SJCRH30 (cell line): ENCODE measurements around the gene FGGY. TPM values are rescaled to one million over a fixed set of nuclear protein-coding genes. Genes with fewer than 3 reads are reported as not detected.
"Not testable (repeated sequence)": the region's sequence is repeated elsewhere in the genome, so short reads cannot be mapped to it uniquely, and the experiment has no call there.

Experiments used
- DNase-seq, 2 experiments: peaks; one replicate each; pipeline ENCODE4 v3.0.0-alpha.2; 2015 to 2020
- H3K27ac ChIP-seq: fragments of 250-450 bp; sonication (Bioruptor Pico); 2 replicates; pipeline ENCODE4 v1.5.1; 2020; ENCODE audit warnings: mild to moderate bottlenecking, moderate library complexity
- H3K27me3 ChIP-seq: fragments of 250-450 bp; sonication (Bioruptor Pico); 2 replicates; pipeline ENCODE4 v1.5.1; 2020; ENCODE audit warnings: mild to moderate bottlenecking, moderate library complexity
- H3K36me3 ChIP-seq: fragments of 250-450 bp; sonication (Bioruptor Pico); 2 replicates; pipeline ENCODE4 v1.5.1; 2020; ENCODE audit warnings: mild to moderate bottlenecking, moderate library complexity
- H3K4me1 ChIP-seq: fragments of 250-450 bp; sonication (Bioruptor Pico); 2 replicates; pipeline ENCODE4 v1.5.1; 2020; ENCODE audit warnings: mild to moderate bottlenecking, moderate library complexity
- H3K4me3 ChIP-seq: fragments of 250-450 bp; sonication (Bioruptor Pico); 2 replicates; pipeline ENCODE4 v1.5.1; 2020; ENCODE audit warnings: mild to moderate bottlenecking, moderate library complexity
- H3K9me3 ChIP-seq: fragments of 250-450 bp; sonication (Bioruptor Pico); replicated peaks from 2 replicates; pipeline ENCODE4 v1.5.1; 2020; ENCODE audit warnings: mild to moderate bottlenecking, moderate library complexity
- total RNA-seq: library from RNA; depleted of rRNA; stranded (reverse); fragments of >200 nt; shearing (Covaris generic); gene quantifications from 2 replicates; pipeline ENCODE4 v1.2.3, GENCODE V29; 2014

Gene FGGY
- total RNA-seq, 1 experiment from 2014 or later: 31.8 TPM

DNA sequence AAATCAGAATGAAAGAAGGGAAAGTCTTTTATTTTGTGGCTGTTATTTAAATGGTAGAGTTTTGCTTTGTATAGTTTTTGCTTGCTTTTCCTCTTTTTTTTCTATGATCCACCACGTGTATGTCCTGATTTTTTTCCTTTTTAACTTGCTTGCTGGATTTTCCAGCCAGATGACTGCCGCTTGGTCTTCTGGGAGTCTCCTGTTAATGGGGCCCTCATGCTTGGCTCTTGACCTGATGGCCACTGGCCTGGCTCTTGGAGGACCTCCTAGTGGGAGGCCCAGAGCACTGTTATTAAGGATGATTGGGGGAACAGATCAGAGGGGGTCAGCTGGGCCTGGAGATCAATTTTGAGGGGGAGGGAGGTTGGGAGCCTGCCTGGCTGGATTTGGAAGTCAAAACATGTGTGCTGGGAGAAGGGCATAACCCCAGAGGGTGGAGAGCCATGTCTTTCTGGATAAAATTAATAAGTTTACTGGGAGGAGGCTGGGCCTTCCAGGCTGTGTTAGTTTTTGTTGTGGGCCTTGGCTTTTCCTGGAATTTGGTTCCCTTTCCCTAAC, 1.2 kb downstream of the FGGY start:
- H3K4me1 ChIP-seq: peaks cover 9% of the 10 kb centered on the region
- H3K36me3 ChIP-seq: no peaks in the 10 kb centered on the region
- no peak overlapping the region for H3K4me3 ChIP-seq
- peak overlapping the region; percentile 95 for H3K27ac ChIP-seq
- H3K9me3 ChIP-seq: peaks cover 7% of the 10 kb centered on the region
- peak in 1 of 2 experiments; percentile 22 for DNase-seq
- no peaks in the 10 kb centered on the region for H3K27me3 ChIP-seq

DNA sequence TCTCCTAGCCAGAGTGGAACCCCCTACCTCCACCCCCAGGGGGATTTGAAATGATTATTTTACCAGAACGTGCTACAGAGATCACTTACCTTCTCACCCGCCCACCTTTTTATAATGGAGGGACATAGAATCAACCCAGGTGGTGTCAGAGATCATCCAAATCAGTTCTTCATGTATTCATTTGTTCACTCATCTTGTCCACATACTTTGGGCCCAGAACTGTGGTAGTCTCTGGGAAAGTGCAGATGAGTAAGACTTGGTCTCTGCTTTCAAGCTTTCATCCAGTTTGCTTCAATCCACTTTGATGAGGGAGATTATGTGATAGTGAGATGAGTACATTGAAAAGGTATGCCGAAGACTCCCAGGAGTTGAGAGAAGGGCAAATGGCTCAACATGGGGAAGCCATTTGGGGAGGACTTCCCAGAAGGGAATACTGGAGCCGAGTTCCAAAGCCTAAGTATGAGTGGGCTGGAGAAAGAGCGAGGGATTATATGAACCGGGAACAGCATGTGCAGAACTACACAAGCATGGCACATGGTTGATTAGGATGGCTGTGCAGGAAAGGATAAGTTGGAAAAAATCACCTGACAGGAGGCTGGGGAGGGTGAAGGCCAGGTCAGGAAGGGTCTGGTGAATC, 1.9 kb downstream of the FGGY start:
- H3K27ac ChIP-seq: peak overlapping the region; percentile 95; the same call in 1 of the 2 replicates
- H3K4me3 ChIP-seq: no peak overlapping the region
- peaks cover 11% of the 10 kb centered on the region for H3K9me3 ChIP-seq
- no peaks in the 10 kb centered on the region for H3K27me3 ChIP-seq
- peaks cover 9% of the 10 kb centered on the region for H3K4me1 ChIP-seq
- DNase-seq: no peak
- H3K36me3 ChIP-seq: no peaks in the 10 kb centered on the region

DNA sequence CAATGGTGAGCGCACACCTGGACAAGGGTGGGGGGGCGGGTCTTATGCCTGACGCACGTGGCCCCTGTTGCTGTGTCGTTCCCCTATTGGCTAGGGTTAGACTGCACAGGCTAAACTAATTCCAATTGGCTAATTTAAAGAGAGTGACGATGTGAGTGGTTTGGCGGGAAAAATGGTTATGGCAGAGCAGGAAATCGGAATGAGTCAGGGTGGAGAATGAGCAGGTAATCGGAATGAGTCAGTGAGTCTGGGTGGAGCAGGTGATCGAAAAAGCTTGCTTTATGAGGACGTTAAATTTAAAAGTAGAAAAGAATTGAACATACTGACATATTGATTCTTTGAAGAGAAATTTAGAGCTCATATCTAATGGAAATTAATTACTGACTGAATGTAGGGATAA, 2.8 kb downstream of the FGGY start:
- H3K36me3 ChIP-seq, H3K27ac ChIP-seq, H3K27me3 ChIP-seq, H3K4me3 ChIP-seq, H3K4me1 ChIP-seq, DNase-seq: not testable (repeated sequence)
- H3K9me3 ChIP-seq: peaks cover 17% of the 10 kb centered on the region

DNA sequence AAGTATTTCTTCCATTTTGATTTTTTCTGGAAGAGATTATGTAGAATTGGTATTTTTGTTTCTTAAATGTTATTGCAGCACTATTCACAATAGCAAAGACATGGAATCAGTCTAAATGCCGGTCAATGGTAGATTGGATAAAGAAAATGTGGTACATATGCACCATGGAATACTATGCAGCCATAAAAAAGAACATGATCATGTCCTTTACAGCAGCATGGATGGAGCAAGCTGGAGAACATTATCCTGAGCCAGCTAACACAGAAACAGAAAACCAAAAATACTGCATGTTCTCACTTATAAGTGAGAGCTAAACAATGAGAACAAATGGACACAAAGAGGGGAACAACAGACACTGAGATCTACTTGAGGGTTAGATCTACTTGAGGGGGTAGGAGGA, 5.4 kb downstream of the FGGY start:
- H3K27ac ChIP-seq: no peak overlapping the region
- H3K27me3 ChIP-seq: no peaks in the 10 kb centered on the region
- H3K4me1 ChIP-seq: no peaks in the 10 kb centered on the region; the same call in 1 of the 2 replicates
- H3K36me3 ChIP-seq: no peaks in the 10 kb centered on the region
- peaks cover 31% of the 10 kb centered on the region for H3K9me3 ChIP-seq
- no peak overlapping the region for H3K4me3 ChIP-seq
- no peak for DNase-seq

DNA sequence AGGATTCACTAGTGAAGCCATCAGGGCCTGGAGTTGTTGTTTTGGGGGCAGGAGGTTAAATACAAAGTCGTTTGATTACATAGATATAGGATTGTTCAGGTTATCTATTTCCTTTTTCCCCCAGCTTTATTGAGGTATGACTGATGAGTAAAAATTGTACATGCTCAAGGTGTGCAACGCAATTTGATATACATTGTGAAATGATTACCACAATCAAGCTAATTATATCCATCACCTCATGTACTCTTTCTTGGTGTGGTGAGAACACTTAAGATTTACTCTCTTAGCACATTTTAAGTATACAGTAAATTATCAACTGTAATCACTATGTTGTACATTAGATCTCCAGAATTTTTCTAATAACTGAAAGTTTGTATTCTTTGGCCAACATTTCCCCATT, 6.0 kb downstream of the FGGY start:
- no peak for DNase-seq
- Histone ChIP-seq H3K27me3 (no peaks in the 10 kb centered on the region), H3K4me1 (no peaks in the 10 kb centered on the region; the same call in 1 of the 2 replicates), H3K9me3 (peaks cover 35% of the 10 kb centered on the region), H3K36me3 (no peaks in the 10 kb centered on the region), H3K27ac (no peak overlapping the region), H3K4me3 (no peak overlapping the region)

DNA sequence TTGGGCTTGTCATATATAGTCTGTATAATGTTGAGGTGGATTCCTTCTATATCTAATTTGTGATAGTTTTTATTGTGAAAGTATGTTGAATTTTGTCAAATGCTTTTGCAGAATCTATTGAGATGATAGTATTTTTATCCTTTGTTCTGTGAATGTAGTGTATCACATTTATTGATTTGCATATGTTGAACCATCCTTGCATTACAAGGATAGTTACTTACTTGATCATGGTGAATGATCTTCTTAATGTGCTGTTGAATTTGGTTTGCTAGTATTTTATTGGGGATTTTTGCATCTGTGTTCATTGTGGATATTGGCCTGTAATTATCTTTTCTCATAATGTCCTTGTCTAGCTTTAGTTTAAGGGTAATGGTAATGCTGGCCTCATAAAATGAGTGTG, 8.3 kb downstream of the FGGY start:
- DNase-seq: no peak
- Histone ChIP-seq H3K9me3 (peaks cover 35% of the 10 kb centered on the region), H3K4me3 (no peak overlapping the region), H3K27ac (no peak overlapping the region), H3K4me1 (no peaks in the 10 kb centered on the region), H3K27me3 (no peaks in the 10 kb centered on the region), H3K36me3 (no peaks in the 10 kb centered on the region)

DNA sequence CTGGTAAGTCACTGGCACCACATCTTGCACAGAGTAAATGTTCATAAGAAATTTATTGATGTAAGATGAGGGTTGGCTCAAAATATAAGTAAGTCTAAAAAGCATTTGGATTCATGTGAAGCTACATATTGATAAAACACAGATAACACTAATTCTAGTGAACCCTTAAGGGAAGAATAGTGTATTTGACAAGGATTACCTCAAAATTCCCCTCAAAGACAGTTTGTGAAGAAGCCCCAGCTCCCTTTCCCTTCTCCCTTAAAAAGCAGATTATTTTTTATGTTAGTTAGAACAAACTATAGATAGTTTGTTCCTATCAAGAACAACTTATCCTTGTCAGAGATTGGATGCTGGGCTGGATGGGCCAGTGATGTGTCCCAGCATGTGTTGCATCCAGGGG, 10.7 kb downstream of the FGGY start:
- H3K4me3 ChIP-seq: no peak overlapping the region
- no peaks in the 10 kb centered on the region for H3K27me3 ChIP-seq
- peaks cover 38% of the 10 kb centered on the region for H3K9me3 ChIP-seq
- no peaks in the 10 kb centered on the region for H3K36me3 ChIP-seq
- H3K27ac ChIP-seq: no peak overlapping the region
- H3K4me1 ChIP-seq: no peaks in the 10 kb centered on the region
- no peak for DNase-seq

DNA sequence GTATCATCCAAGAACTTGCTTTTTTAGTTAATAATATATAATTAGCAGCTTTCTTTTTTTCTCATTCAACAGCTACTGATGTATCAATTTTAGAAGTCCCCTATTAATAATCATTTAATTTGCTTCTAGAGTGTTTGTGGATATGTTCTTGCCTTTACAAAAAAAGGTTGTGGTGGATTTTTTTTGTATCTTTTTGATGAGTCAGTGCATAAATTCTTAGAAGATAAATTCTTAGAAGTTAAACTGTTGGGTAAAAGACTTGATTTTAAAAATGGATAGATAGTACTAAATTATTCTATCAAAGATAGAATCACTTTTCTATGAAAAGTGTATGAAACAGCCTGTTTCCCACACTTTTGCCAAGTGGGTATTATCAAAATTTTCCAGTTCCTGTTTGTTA, 11.9 kb downstream of the FGGY start:
- Histone ChIP-seq H3K9me3 (peaks cover 31% of the 10 kb centered on the region), H3K27ac (no peak overlapping the region), H3K4me1 (no peaks in the 10 kb centered on the region), H3K36me3 (no peaks in the 10 kb centered on the region), H3K4me3 (no peak overlapping the region), H3K27me3 (no peaks in the 10 kb centered on the region)
- DNase-seq: no peak

DNA sequence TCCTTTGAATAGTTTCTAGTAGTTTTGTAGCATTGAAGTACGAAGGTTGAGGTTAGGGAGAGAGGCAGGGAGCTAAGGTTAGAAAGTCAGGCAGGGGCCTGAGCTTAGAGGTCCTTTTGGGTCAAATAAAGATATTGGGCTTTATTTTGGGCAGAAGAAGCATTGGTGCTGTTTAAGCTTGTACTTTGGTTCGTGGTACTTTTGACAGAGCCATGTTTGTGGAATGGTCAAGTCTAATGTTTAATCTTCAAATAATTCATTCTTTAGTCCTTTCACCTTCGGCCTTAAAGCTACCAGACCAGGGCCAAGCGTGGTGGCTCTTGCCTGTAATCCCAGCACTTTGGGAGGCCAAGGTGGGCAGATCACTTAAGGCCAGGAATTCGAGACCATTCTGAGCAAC, 12.5 kb downstream of the FGGY start:
- DNase-seq: no peak
- H3K4me1 ChIP-seq: no peaks in the 10 kb centered on the region
- H3K4me3 ChIP-seq: no peak overlapping the region
- H3K27ac ChIP-seq: no peak overlapping the region
- peaks cover 27% of the 10 kb centered on the region for H3K9me3 ChIP-seq
- no peaks in the 10 kb centered on the region for H3K36me3 ChIP-seq
- no peaks in the 10 kb centered on the region for H3K27me3 ChIP-seq

DNA sequence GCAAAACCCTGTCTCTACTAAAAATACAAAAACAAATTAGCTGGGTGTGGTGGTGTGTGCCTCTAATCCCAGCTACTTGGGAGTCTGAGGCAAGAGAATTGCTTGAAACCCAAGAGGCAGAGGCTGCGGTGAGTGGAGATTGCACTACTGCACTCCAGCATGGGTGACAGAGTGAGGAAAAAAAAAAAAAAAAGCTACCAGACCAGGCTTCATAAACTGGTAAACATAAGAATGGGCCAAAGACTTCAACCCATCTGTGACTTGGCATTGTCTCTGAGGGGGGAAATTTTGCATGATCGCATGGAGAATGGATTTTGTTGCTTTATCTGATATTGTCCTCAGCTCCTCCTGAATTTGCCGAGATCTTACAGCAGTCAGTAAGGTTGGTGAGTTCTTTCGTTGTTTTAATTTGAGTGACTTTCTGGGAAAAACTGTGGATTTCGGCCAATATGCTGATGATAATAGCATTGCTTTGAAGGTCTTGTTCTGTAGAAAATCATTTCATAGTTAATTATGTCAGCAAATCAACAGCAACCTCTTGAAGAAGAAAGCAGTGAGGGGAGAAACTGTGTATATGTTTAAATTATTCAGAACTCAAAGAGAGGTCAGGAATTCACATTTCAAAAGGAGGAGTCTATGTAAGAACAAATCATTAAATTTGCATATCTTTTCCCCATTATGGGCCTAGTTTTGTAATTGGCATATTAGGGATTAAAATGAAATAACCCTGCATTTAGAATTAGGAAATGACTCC, 13.1 kb downstream of the FGGY start:
- Histone ChIP-seq H3K4me1 (no peaks in the 10 kb centered on the region), H3K4me3 (no peak overlapping the region), H3K27ac (no peak overlapping the region), H3K9me3 (peaks cover 23% of the 10 kb centered on the region), H3K36me3 (no peaks in the 10 kb centered on the region), H3K27me3 (no peaks in the 10 kb centered on the region)
- DNase-seq: no peak

DNA sequence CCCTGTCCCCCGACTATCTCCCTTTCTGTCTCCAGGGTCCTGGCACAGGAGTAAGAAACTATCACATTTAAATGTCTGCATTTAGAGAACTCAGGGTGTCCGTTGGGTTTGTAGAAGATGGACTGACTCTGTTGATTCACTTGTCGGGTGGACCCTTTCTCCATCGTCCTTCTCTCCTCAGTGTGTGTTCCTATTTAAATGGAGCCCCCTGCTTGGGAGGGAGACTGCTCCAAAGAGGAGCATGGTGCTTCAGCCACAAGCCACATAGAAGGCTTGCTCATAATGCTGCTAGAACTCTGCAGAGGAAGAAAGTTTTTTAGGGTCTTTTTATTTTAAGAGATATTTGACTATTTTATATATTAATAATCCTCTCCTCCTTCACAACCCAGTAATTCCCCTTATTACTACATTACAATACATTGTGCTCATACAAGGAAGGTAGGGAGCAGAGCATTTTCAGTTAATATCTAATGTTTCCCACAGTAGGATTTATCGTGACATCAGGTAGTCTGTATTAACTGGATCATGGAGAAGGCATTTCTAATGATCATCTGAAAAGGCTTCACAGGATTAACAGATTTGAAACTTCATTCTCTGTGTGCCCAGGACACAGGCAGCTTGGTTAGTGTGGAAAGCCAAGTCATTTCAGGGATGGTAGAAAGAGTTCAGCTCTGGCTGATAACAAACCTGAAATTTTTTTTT, 13.8 kb downstream of the FGGY start:
- Histone ChIP-seq H3K9me3 (peaks cover 16% of the 10 kb centered on the region), H3K27me3 (no peaks in the 10 kb centered on the region), H3K4me3 (no peak overlapping the region), H3K27ac (no peak overlapping the region), H3K36me3 (no peaks in the 10 kb centered on the region), H3K4me1 (peaks cover 6% of the 10 kb centered on the region)
- no peak for DNase-seq

DNA sequence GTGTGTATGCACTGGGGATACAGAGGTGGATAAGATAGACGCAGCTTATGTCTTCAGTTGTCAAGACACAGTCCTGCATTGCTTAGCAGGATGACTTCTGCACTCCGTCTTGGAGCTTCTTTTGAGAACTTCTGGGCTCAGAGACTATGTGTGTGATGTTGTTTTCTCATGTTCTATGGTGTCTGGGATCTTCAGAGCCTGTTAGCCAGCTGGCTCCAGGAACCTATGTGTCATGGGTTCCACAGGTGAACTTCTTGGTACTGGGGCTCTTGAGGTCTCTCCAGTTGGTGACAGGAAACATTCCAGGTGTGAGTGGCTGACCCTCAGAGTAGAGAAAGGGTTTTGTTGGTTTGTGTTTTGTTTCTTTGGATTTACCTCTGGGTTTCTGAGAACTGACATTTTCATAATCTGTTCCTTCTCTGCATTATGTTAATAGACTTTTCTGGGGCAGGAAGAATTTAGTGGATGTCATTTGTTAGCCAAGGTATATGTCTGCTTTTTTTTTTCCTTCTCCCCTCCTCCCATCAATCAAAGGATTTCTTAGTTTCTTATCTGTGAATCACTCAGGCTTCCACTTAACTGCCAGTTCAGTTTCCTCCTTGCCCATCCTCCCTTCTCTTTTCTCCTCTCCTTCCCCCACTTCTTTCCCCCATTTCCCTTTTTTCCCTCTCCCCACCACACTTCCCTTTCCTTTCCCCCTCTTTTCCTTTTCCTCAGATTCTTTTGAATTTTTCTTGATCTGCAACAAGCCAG, 18.1 kb downstream of the FGGY start:
- H3K9me3 ChIP-seq: peaks cover 8% of the 10 kb centered on the region
- no peaks in the 10 kb centered on the region for H3K36me3 ChIP-seq
- no peak for DNase-seq
- H3K4me3 ChIP-seq: no peak overlapping the region
- H3K27me3 ChIP-seq: no peaks in the 10 kb centered on the region
- peaks cover 29% of the 10 kb centered on the region for H3K4me1 ChIP-seq
- peak overlapping the region; percentile 86 for H3K27ac ChIP-seq

DNA sequence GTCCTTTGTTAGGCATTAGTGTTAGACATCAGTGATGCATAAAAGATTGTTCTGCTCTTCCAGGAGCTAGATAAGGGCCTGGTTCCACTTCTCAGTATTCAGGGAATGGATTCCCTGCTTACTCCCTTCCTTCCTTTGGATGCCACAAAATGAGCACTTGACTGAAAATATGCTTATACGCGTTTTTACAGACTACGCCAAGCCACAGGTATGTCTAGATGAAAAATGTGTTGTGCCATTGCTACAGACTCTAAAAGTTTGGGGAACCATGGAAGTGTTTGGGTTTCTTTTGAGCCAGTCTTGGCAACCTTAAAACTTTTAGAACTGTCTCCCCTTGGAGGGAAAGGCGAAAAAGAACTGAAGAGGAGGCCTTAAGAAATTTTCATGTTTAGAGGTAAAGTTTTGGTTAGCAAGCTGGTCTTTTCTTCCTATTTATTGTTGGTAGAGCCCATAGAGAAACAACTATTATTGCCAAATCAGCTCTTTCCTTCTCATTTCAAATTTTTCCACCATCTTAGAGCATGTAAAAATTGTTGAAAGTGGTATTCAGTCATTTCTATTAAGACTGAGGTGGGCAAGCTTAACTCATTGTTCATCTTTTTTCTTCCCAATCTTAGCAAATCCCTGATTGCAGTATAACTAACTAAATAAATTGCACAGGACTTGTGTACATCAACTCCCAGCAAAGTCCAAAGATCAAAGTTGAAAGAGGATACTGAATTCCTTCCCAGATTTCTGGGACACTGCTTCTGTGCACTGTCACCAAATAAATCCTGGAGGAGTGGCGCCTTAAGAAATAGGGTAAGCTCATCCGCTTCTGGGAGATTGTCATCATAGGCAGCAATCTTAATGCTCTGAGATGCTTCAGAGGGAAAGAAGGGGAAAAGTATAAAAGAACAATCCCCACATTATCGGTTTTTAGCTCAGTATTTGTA, 18.9 kb downstream of the FGGY start:
- Histone ChIP-seq H3K9me3 (peaks cover 8% of the 10 kb centered on the region), H3K36me3 (no peaks in the 10 kb centered on the region), H3K4me1 (peaks cover 29% of the 10 kb centered on the region), H3K27ac (peak overlapping the region; percentile 86), H3K27me3 (no peaks in the 10 kb centered on the region), H3K4me3 (peak overlapping the region; percentile 9)
- no peak for DNase-seq
